WERI-Rb-1 (cell line): ENCODE measurements around the gene NAGA.

Source experiments
- DNase-seq: peaks from one replicate; pipeline ENCODE4 v3.0.0-alpha.2; 2020
- H3K27ac ChIP-seq: fragments of 250-450 bp; sonication (Bioruptor Pico); 2 replicates; pipeline ENCODE4 v1.5.1; 2020; ENCODE audit warnings: mild to moderate bottlenecking, moderate library complexity
- H3K27me3 ChIP-seq: fragments of 250-450 bp; sonication (Bioruptor Pico); 2 replicates; pipeline ENCODE4 v1.5.1; 2021; ENCODE audit warnings: mild to moderate bottlenecking, low read depth, moderate library complexity; ENCODE audit not compliant: insufficient read depth, severe bottlenecking
- H3K36me3 ChIP-seq: fragments of 250-450 bp; sonication (Bioruptor Pico); 2 replicates; pipeline ENCODE4 v1.5.1; 2020; ENCODE audit warnings: mild to moderate bottlenecking, moderate library complexity
- H3K4me3 ChIP-seq: 2 replicates; pipeline ENCODE4 v1.5.1; 2011; ENCODE audit warnings: low read depth, mild to moderate bottlenecking, control low read depth, low read length
- H3K9me3 ChIP-seq: fragments of 250-450 bp; sonication (Bioruptor Pico); 2 replicates; pipeline ENCODE4 v1.5.1; 2021; ENCODE audit warnings: mild to moderate bottlenecking, moderate library complexity; ENCODE audit not compliant: severe bottlenecking
- TF ChIP-seq, protein P1 (sequence below): IDR thresholded peaks from 2 replicates; pipeline ENCODE4 v1.5.1; 2011; ENCODE audit warnings: low read depth, mild to moderate bottlenecking, control low read depth, inconsistent platforms, low read length

Gene NAGA

DNA sequence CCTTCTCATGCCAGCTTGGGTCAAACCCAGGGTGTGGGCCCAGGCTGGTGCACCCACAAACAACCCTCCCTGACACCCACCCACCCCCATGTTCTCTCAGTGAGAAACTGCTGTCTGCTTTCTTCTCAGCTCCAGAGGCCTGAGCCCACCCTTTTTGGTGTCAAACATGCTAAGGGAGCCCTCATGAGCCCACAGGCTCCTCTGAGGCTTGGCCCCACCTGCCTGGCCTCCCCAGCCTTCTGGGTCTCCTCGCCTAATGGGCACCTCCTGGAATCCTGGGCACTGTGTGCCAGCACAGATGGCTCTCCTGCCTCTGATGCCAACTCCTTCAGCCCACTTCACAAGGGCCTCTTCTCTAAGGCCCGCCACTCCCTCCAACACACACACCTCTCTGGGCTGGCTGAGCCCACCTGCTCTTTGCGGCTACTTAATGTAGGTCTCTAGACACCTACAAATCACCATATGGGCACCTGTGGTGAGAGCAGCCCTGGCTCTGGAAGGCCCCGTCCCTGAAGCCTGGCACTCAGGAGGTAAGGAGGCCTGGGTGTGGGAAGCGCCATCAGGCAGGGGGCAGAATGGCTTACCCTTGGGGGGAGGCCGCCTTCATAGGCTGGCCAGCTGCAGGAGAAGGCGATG lies 4.4 kb downstream of the NAGA start:
- Histone ChIP-seq H3K9me3 (no peaks in the 10 kb centered on the region), H3K4me3 (no peak overlapping the region), H3K27me3 (no peaks in the 10 kb centered on the region), H3K36me3 (peaks cover 37% of the 10 kb centered on the region), H3K27ac (no peak overlapping the region)
- TF ChIP-seq, protein P1, sequence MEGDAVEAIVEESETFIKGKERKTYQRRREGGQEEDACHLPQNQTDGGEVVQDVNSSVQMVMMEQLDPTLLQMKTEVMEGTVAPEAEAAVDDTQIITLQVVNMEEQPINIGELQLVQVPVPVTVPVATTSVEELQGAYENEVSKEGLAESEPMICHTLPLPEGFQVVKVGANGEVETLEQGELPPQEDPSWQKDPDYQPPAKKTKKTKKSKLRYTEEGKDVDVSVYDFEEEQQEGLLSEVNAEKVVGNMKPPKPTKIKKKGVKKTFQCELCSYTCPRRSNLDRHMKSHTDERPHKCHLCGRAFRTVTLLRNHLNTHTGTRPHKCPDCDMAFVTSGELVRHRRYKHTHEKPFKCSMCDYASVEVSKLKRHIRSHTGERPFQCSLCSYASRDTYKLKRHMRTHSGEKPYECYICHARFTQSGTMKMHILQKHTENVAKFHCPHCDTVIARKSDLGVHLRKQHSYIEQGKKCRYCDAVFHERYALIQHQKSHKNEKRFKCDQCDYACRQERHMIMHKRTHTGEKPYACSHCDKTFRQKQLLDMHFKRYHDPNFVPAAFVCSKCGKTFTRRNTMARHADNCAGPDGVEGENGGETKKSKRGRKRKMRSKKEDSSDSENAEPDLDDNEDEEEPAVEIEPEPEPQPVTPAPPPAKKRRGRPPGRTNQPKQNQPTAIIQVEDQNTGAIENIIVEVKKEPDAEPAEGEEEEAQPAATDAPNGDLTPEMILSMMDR = no peak
- DNase-seq = no peak

DNA sequence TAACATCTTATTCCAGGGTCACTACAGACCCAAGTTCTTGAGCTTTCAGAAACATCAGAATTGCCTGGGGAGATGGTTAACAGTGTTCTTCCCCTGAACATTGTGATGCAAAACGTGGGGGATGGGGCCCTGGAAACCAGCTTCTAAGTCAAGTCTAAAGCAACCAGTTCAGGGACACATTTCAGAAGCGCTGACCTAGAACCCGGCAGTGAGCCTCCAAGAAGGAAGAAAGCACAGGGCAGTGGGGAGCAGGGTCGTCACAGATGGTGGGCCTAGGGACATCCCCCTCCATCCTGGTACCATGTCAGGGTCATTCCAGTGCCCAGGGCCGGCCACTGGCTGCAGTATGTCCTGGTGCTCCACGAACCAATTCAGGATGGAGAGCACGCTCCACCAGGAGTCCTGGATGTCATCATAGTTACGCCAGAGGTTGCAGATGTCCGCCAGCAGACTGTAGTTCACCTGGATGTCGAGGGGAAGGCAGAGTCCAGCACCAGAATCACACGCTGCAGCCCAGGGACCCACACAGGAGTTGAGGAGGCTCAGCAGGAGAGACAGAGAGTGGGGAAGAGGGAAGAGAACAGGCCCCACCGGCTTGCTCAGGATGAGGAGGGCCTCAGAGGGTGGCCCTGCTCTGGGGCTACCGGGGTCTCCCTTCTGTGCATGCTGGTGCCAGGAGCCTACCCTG lies 5.0 kb downstream of the NAGA start:
- no peak for DNase-seq
- no peaks in the 10 kb centered on the region for H3K9me3 ChIP-seq
- H3K36me3 ChIP-seq = peaks cover 43% of the 10 kb centered on the region
- H3K4me3 ChIP-seq = no peak overlapping the region
- no peak overlapping the region for H3K27ac ChIP-seq
- TF ChIP-seq, protein P1 = no peak
- no peaks in the 10 kb centered on the region for H3K27me3 ChIP-seq

DNA sequence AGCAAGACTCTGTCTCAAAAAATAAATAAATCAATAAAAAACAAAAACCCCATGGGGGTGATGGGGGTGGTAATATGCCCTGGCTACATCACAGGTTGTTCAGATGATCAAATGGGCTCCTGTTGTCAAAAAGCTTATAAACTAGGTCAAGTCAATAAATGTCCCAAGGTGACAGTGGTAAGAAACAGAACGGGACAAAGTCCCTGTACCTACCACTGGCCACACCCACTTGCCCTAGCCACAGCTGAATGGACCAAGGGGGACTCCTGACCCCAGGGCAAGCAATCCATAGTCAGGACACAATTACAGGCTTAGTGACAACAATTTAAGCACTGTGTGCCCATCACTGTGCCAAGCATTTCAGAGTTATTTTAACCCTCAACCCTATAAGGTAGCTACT lies 6.0 kb downstream of the NAGA start:
- Histone ChIP-seq H3K27me3 (no peaks in the 10 kb centered on the region), H3K36me3 (peaks cover 53% of the 10 kb centered on the region), H3K27ac (no peak overlapping the region), H3K4me3 (no peak overlapping the region), H3K9me3 (no peaks in the 10 kb centered on the region)
- TF ChIP-seq, protein P1 = no peak
- DNase-seq = no peak

DNA sequence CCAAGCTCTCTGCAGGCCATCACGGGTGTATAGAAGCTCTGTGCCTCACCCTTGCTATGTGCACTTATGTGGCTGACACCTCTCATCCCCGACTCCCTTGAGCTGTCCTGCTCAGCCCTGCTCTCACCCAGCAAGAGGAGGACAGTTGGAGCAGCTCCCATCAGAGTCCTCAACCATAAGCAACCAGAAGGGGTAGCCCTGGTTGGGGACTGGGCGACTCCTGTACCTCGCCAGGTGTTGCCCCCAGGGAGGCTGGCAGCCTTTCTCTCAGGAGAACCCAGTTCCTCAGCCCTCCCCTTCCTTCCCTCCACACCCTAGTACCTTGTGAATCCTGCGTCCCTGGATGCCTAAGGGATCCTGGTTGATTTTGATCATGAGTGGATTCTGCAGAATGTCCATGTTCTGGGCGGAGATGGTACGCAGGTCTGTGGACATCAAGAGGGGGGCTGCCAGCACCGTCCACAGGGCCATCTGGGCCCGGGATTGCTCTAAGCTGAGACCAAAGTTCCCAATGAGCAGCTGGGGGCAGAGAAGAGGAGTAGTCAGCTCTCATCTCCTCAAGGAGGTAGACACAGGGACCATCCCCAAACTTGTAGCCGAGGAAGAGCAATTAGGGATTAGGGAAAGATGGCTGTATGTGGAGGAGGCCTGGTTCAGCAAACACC lies 8.0 kb downstream of the NAGA start:
- peaks cover 3% of the 10 kb centered on the region for H3K9me3 ChIP-seq
- no peak for DNase-seq
- no peak overlapping the region for H3K4me3 ChIP-seq
- H3K36me3 ChIP-seq = peaks cover 62% of the 10 kb centered on the region
- H3K27me3 ChIP-seq = no peaks in the 10 kb centered on the region
- no peak overlapping the region for H3K27ac ChIP-seq
- TF ChIP-seq, protein P1 = no peak

DNA sequence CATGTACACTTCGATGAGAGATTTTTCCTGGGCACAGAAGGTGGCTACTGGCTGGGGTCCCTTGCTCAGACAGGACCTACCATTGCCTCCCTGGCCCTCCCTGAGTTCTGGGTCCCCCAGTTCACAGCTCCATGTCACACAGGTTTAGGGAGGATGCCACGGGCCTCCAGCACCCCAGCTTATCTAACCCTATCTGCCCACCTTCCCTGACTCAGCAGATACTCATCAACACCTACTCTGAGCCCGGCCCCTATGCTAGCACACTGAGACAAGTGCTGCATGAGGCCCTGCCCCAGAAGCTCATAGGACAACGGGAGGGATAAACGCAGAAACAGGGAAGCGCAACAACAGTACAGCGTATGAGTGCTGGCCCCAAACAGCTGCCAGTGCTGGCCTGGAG lies 9.6 kb downstream of the NAGA start:
- Histone ChIP-seq H3K4me3 (no peak overlapping the region), H3K27ac (no peak overlapping the region), H3K36me3 (peaks cover 57% of the 10 kb centered on the region), H3K27me3 (no peaks in the 10 kb centered on the region), H3K9me3 (peaks cover 10% of the 10 kb centered on the region)
- TF ChIP-seq, protein P1 = no peak
- no peak for DNase-seq
